GM18873 (cell line): ENCODE results near the gene VAV3.
"Not testable (repeated sequence)": the region's sequence is repeated elsewhere in the genome, so short reads cannot be mapped to it uniquely, and the experiment has no call there.

Experiments used
- ATAC-seq: cut with Tn5 transposase; IDR thresholded peaks from one replicate; pipeline ENCODE4 v1.9.1; 2021; ENCODE audit warnings: mild to moderate bottlenecking, moderate library complexity, moderate number of reproducible peaks; ENCODE audit not compliant: unreplicated experiment, low FRiP score

The VAV3 gene

GRCh38 chr1:107895403-107896191 lies 69.4 kb downstream of the VAV3 start:
- ATAC-seq = no peak

- no peak for ATAC-seq
These were observed 70.4 kb downstream of the VAV3 start for GRCh38 chr1:107894605-107895004.

GRCh38 chr1:107893350-107893749 lies 71.6 kb downstream of the VAV3 start:
- not testable (repeated sequence) for ATAC-seq

- ATAC-seq = no peak
These were observed 75.5 kb downstream of the VAV3 start for GRCh38 chr1:107889524-107889923.

GRCh38 chr1:107883562-107883961 lies 81.4 kb downstream of the VAV3 start:
- no peak for ATAC-seq

GRCh38 chr1:107879927-107880326 lies 85.1 kb downstream of the VAV3 start:
- ATAC-seq = no peak

GRCh38 chr1:107879346-107879745 lies 85.6 kb downstream of the VAV3 start:
- ATAC-seq = no peak

- no peak for ATAC-seq
These were observed 87.2 kb downstream of the VAV3 start for GRCh38 chr1:107877745-107878144.

GRCh38 chr1:107877092-107877491 lies 87.9 kb downstream of the VAV3 start:
- ATAC-seq = no peak

- no peak for ATAC-seq
These were observed 89.3 kb downstream of the VAV3 start for GRCh38 chr1:107875689-107876088.

GRCh38 chr1:107874221-107874620 lies 90.8 kb downstream of the VAV3 start:
- no peak for ATAC-seq

- ATAC-seq = no peak
These were observed 93.1 kb downstream of the VAV3 start for GRCh38 chr1:107871687-107872395.

GRCh38 chr1:107871259-107871658 lies 93.7 kb downstream of the VAV3 start:
- no peak for ATAC-seq

GRCh38 chr1:107870696-107871095 lies 94.3 kb downstream of the VAV3 start:
- no peak for ATAC-seq

GRCh38 chr1:107867897-107868296 lies 97.1 kb downstream of the VAV3 start:
- ATAC-seq = no peak

GRCh38 chr1:107867422-107867821 lies 97.6 kb downstream of the VAV3 start:
- no peak for ATAC-seq

- ATAC-seq = no peak
These were observed 98.1 kb downstream of the VAV3 start for GRCh38 chr1:107866870-107867269.

GRCh38 chr1:107865627-107866026 lies 99.4 kb downstream of the VAV3 start:
- no peak for ATAC-seq

- ATAC-seq = no peak
These were observed 101.6 kb downstream of the VAV3 start for GRCh38 chr1:107863342-107863741.

GRCh38 chr1:107862064-107862463 lies 102.9 kb downstream of the VAV3 start:
- ATAC-seq = no peak

- ATAC-seq = no peak
These were observed 106.7 kb downstream of the VAV3 start for GRCh38 chr1:107858323-107858722.

- ATAC-seq = no peak
These were observed 113.6 kb downstream of the VAV3 start for GRCh38 chr1:107851418-107851817.
